Liver (tissue), 9 donors: ENCODE results near the gene PET100. TPM values are rescaled to one million over a fixed set of nuclear protein-coding genes. Genes with fewer than 3 reads are reported as not detected.

Experiments used
- DNase-seq: peaks from one replicate; pipeline ENCODE4 v3.0.0-alpha.2; 2017; ENCODE audit warnings: low spot score
- H3K27ac ChIP-seq, 2 donors: one replicate each; pipeline ENCODE4 v1.7.0; 2013; ENCODE audit warnings: inconsistent platforms in 2 of 2, low read length in 2 of 2, control low read depth in 1 of 2, low read depth in 1 of 2, mild to moderate bottlenecking in 1 of 2
- H3K27me3 ChIP-seq, 4 donors: one replicate each; pipeline versions ENCODE4 v1.6.1 to v1.7.0; 2013; ENCODE audit warnings: low read length in 3 of 4, inconsistent platforms in 1 of 4, mild to moderate bottlenecking in 1 of 4, moderate library complexity in 1 of 4; ENCODE audit not compliant: control insufficient read depth in 4 of 4, insufficient read depth in 4 of 4
- H3K36me3 ChIP-seq, 4 donors: one replicate each; pipeline versions ENCODE4 v1.6.1 to v1.7.0; 2013; ENCODE audit warnings: low read length in 3 of 4, mild to moderate bottlenecking in 3 of 4, low read depth in 1 of 4, moderate library complexity in 1 of 4; ENCODE audit not compliant: control insufficient read depth in 4 of 4, insufficient read depth in 3 of 4
- H3K4me1 ChIP-seq, 4 donors: one replicate each; pipeline versions ENCODE4 v1.6.1 to v1.7.0; 2013; ENCODE audit warnings: low read length in 3 of 4, mild to moderate bottlenecking in 3 of 4, moderate library complexity in 1 of 4; ENCODE audit not compliant: control insufficient read depth in 4 of 4, insufficient read depth in 4 of 4
- H3K4me3 ChIP-seq, 3 donors: one replicate each; pipeline versions ENCODE4 v1.6.1 to v1.7.0; 2013; ENCODE audit warnings: low read length in 3 of 3, control low read depth in 1 of 3, low read depth in 1 of 3, mild to moderate bottlenecking in 1 of 3
- H3K9ac ChIP-seq, 2 donors: one replicate each; pipeline ENCODE4 v1.7.0; 2013; ENCODE audit warnings: low read length in 2 of 2, mild to moderate bottlenecking in 2 of 2, moderate library complexity in 2 of 2, control low read depth in 1 of 2, low read depth in 1 of 2
- H3K9me3 ChIP-seq, 4 donors: one replicate each; pipeline versions ENCODE4 v1.6.1 to v1.7.0; 2013; ENCODE audit warnings: low read length in 3 of 4; ENCODE audit not compliant: control insufficient read depth in 4 of 4
- EGR1 ChIP-seq, 2 donors: IDR thresholded peaks; 2 replicates each; pipeline ENCODE4 v1.6.1; 2016 to 2018; ENCODE audit warnings: antibody characterized with exemption in 2 of 2, low read depth in 2 of 2
- FOXA1 ChIP-seq: IDR thresholded peaks from 2 replicates; pipeline ENCODE4 v1.6.1; 2016; ENCODE audit warnings: antibody characterized with exemption
- FOXA2 ChIP-seq: IDR thresholded peaks from 2 replicates; pipeline ENCODE4 v1.6.1; 2016; ENCODE audit warnings: antibody characterized with exemption
- GABPA ChIP-seq, 2 donors: IDR thresholded peaks in 1 of 2; conservative IDR thresholded peaks in 1 of 2; 2 replicates each; pipeline ENCODE4 v1.6.1; 2016; ENCODE audit warnings: antibody characterized with exemption in 2 of 2, mild to moderate bottlenecking in 1 of 2, moderate library complexity in 1 of 2
- HNF4A ChIP-seq, 2 donors: conservative IDR thresholded peaks; 2 replicates each; pipeline ENCODE4 v1.6.1; 2016; ENCODE audit warnings: antibody characterized with exemption in 2 of 2, mild to moderate bottlenecking in 2 of 2
- HNF4G ChIP-seq: IDR thresholded peaks from 2 replicates; pipeline ENCODE4 v1.6.1; 2016; ENCODE audit warnings: antibody characterized with exemption
- JUND ChIP-seq, 2 donors: IDR thresholded peaks; 2 replicates each; pipeline ENCODE4 v1.6.1; 2016; ENCODE audit warnings: antibody characterized with exemption in 2 of 2
- NR2F2 ChIP-seq: IDR thresholded peaks from 2 replicates; pipeline ENCODE4 v1.6.1; 2016; ENCODE audit warnings: antibody characterized with exemption
- RAD21 ChIP-seq, 2 donors: IDR thresholded peaks; 2 replicates each; pipeline ENCODE4 v1.6.1; 2016; ENCODE audit warnings: antibody characterized with exemption in 2 of 2, mild to moderate bottlenecking in 2 of 2
- RXRA ChIP-seq, 2 donors: IDR thresholded peaks; 2 replicates each; pipeline ENCODE4 v1.6.1; 2017 to 2018; ENCODE audit warnings: antibody characterized with exemption in 2 of 2, mild to moderate bottlenecking in 1 of 2
- SP1 ChIP-seq: IDR thresholded peaks from 2 replicates; pipeline ENCODE4 v1.6.1; 2018; ENCODE audit warnings: antibody characterized with exemption, mild to moderate bottlenecking
- TAF1 ChIP-seq: conservative IDR thresholded peaks from 2 replicates; pipeline ENCODE4 v1.6.1; 2016; ENCODE audit warnings: antibody characterized with exemption, mild to moderate bottlenecking
- YY1 ChIP-seq: IDR thresholded peaks from 2 replicates; pipeline ENCODE4 v1.6.1; 2016; ENCODE audit warnings: antibody characterized with exemption, mild to moderate bottlenecking
- WGBS: extraction: QIAGEN DNeasy Blood & Tissue Kit; methylation state at CpG from one replicate; pipeline ENCODE4 v1.1.7; 2013; 5-methylcytosine and 5-hydroxymethylcytosine counted together
- polyA plus RNA-seq, 2 donors: library from polyadenylated mRNA; stranded (reverse) in 1 of 2; unstranded in 1 of 2; fragments of 200-250 nt in 1 of 2; fragments of >200 nt in 1 of 2; fragmentation: Nextera tagmentation in 1 of 2; extraction: Ambion mirVana in 1 of 2; gene quantifications; one replicate each; pipeline versions ENCODE4 v1.2.1 to v1.2.3, GENCODE V29; 2013 to 2015
- total RNA-seq, 2 donors: library from RNA; depleted of rRNA; stranded (reverse); fragments of >200 nt; gene quantifications; one replicate each; pipeline ENCODE4 v1.2.3, GENCODE V29; 2014
- TF ChIP-seq, protein P1 (sequence below): IDR thresholded peaks from 2 replicates; pipeline ENCODE4 v1.6.1; 2016; ENCODE audit warnings: antibody characterized with exemption
- TF ChIP-seq, protein P2 (sequence below): IDR thresholded peaks from 2 replicates; pipeline ENCODE4 v1.6.1; 2016; ENCODE audit warnings: antibody characterized with exemption
- TF ChIP-seq, protein P3 (sequence below): IDR thresholded peaks from 2 replicates; pipeline ENCODE4 v1.6.1; 2016; ENCODE audit warnings: antibody characterized with exemption
- TF ChIP-seq, protein P4 (sequence below): IDR thresholded peaks from 2 replicates; pipeline ENCODE4 v1.6.1; 2016; ENCODE audit warnings: antibody characterized with exemption, mild to moderate bottlenecking
- TF ChIP-seq, protein P5 (sequence below): fragments of 150-350 bp; IDR thresholded peaks from 2 replicates; pipeline ENCODE4 v1.5.1; 2017; ENCODE audit warnings: improper control_type of control experiment, low read depth, low read length; ENCODE audit not compliant: missing input control
- donor health status: healthy.
- donor health status: healthy.
- donor health status: healthy.
- donor health status: healthy.
- donor health status: healthy.

The PET100 gene
- total and polyA plus RNA-seq, 4 donors: 4.8 to 225 (median 26.7) TPM

DNA sequence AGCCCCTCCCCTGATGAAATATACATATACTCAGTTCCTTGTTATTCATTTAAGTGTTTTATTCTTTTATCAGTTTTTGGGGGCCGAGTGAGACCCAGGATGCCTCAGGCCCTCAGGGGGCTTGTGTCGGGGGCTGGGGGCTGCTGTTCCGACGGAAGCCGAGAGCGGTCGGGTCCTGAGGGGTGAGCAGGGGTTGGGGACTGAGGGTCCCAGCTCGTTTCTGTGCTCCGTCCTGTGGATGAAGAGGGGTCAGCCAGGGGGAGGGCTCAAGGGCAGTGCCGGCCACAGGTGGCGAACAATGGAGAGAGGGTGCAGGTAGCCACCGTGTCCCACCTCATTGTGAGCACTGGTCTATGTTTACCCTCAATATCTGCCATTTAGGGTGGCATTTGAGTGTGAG, 2.0 kb downstream of the PET100 start:
- no peak overlapping the region for H3K4me3 ChIP-seq
- no peak overlapping the region for H3K27ac ChIP-seq
- H3K9ac ChIP-seq: no peak overlapping the region
- TF ChIP-seq FOXA1 (no peak), RAD21 (IDR thresholded peaks at IDR 0.05) (no peak), SP1 (no peak), NR2F2 (no peak), TAF1 (no peak), YY1 (no peak), GABPA (IDR thresholded peaks at IDR 0.05 in 1 of 2, conservative IDR thresholded peaks at IDR 0.05 in 1 of 2) (no peak), FOXA2 (no peak), JUND (IDR thresholded peaks at IDR 0.05) (no peak), EGR1 (IDR thresholded peaks at IDR 0.05; ENCODE audit: low read depth in 2 of 2) (no peak), RXRA (IDR thresholded peaks at IDR 0.05) (no peak), HNF4A (conservative IDR thresholded peaks at IDR 0.05) (no peak), HNF4G (no peak)
- TF ChIP-seq, protein P1, sequence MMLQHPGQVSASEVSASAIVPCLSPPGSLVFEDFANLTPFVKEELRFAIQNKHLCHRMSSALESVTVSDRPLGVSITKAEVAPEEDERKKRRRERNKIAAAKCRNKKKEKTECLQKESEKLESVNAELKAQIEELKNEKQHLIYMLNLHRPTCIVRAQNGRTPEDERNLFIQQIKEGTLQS: no peak
- TF ChIP-seq, protein P2, sequence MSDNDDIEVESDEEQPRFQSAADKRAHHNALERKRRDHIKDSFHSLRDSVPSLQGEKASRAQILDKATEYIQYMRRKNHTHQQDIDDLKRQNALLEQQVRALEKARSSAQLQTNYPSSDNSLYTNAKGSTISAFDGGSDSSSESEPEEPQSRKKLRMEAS: no peak
- TF ChIP-seq, protein P3, sequence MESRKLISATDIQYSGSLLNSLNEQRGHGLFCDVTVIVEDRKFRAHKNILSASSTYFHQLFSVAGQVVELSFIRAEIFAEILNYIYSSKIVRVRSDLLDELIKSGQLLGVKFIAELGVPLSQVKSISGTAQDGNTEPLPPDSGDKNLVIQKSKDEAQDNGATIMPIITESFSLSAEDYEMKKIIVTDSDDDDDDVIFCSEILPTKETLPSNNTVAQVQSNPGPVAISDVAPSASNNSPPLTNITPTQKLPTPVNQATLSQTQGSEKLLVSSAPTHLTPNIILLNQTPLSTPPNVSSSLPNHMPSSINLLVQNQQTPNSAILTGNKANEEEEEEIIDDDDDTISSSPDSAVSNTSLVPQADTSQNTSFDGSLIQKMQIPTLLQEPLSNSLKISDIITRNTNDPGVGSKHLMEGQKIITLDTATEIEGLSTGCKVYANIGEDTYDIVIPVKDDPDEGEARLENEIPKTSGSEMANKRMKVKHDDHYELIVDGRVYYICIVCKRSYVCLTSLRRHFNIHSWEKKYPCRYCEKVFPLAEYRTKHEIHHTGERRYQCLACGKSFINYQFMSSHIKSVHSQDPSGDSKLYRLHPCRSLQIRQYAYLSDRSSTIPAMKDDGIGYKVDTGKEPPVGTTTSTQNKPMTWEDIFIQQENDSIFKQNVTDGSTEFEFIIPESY: no peak
- TF ChIP-seq, protein P4, sequence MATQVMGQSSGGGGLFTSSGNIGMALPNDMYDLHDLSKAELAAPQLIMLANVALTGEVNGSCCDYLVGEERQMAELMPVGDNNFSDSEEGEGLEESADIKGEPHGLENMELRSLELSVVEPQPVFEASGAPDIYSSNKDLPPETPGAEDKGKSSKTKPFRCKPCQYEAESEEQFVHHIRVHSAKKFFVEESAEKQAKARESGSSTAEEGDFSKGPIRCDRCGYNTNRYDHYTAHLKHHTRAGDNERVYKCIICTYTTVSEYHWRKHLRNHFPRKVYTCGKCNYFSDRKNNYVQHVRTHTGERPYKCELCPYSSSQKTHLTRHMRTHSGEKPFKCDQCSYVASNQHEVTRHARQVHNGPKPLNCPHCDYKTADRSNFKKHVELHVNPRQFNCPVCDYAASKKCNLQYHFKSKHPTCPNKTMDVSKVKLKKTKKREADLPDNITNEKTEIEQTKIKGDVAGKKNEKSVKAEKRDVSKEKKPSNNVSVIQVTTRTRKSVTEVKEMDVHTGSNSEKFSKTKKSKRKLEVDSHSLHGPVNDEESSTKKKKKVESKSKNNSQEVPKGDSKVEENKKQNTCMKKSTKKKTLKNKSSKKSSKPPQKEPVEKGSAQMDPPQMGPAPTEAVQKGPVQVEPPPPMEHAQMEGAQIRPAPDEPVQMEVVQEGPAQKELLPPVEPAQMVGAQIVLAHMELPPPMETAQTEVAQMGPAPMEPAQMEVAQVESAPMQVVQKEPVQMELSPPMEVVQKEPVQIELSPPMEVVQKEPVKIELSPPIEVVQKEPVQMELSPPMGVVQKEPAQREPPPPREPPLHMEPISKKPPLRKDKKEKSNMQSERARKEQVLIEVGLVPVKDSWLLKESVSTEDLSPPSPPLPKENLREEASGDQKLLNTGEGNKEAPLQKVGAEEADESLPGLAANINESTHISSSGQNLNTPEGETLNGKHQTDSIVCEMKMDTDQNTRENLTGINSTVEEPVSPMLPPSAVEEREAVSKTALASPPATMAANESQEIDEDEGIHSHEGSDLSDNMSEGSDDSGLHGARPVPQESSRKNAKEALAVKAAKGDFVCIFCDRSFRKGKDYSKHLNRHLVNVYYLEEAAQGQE: no peak
- TF ChIP-seq, protein P5, sequence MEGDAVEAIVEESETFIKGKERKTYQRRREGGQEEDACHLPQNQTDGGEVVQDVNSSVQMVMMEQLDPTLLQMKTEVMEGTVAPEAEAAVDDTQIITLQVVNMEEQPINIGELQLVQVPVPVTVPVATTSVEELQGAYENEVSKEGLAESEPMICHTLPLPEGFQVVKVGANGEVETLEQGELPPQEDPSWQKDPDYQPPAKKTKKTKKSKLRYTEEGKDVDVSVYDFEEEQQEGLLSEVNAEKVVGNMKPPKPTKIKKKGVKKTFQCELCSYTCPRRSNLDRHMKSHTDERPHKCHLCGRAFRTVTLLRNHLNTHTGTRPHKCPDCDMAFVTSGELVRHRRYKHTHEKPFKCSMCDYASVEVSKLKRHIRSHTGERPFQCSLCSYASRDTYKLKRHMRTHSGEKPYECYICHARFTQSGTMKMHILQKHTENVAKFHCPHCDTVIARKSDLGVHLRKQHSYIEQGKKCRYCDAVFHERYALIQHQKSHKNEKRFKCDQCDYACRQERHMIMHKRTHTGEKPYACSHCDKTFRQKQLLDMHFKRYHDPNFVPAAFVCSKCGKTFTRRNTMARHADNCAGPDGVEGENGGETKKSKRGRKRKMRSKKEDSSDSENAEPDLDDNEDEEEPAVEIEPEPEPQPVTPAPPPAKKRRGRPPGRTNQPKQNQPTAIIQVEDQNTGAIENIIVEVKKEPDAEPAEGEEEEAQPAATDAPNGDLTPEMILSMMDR: no peak
- WGBS: 94% methylated on average over 12 of the region's 12 CpGs
- peaks cover 14 to 50% (median 33%) of the 10 kb centered on the region in 4 donors for H3K4me1 ChIP-seq
- no peak for DNase-seq
- no peaks in the 10 kb centered on the region for H3K27me3 ChIP-seq
- H3K36me3 ChIP-seq: peaks cover 0 to 11% (median 3%) of the 10 kb centered on the region in 4 donors
- no peaks in the 10 kb centered on the region for H3K9me3 ChIP-seq
